ENCODE results near the gene AHSP.
"Not testable (repeated sequence)": the region's sequence is repeated elsewhere in the genome, so short reads cannot be mapped to it uniquely, and the experiment has no call there.

Gene AHSP

DNA sequence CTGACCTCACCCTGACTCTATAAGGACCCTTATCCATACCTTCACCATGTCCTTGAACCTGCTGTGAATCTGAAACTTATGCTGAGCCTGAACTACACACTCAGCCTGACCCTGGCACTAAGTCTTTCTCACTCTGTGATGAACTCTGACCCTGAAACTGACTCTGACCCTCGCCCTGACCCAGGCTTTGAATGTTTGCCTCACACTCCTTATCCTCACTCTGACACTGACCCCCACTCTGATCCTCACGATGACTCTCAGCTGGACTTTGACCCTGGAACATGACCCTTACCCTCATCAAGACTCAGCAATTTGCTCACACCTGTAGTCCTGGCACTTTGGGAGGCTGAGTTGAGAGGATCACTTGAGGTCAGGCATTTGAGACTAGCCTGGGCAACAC is 4.4 kb downstream of the AHSP start:
- no peak for DNase-seq

DNA sequence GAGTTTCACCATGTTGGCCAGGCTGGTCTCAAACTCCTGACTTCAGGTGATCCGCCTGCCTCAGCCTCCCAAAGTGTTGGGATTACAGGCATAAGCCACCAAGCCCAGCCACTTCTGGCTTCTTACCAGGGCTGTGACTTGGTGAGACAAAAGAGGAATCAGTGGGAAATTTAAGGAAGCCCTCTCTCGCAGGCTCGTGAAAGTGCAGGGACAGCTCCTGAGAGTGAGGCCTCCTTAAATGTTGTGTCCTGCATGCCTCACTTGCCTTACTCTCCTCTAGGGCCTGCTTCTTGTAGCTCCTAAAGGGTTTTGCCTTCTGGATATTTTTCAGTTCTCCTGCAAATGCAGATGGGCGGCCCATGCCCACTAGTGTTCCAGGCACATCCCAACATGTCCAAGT is 5.2 kb downstream of the AHSP start:
- DNase-seq, result no peak

DNA sequence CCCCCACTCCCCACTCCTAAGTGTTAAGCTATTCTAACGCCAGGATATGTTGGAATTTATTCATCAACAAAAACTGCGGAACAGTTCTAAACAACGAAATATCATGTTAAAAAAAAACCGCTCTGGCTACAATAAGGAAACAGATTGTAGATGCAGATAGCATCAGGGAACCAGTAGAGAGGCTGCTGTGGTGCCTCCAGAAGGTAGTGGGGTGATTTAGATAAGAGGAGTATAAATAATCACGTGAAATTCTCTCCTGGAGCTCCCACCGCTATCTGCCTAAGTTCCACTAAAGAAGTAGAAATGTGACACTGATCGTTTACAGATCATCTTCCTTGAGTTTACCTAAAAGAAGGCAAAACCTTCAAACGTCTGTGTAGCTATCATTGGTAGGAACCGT is 8.0 kb downstream of the AHSP start:
- DNase-seq, result no peak

DNA sequence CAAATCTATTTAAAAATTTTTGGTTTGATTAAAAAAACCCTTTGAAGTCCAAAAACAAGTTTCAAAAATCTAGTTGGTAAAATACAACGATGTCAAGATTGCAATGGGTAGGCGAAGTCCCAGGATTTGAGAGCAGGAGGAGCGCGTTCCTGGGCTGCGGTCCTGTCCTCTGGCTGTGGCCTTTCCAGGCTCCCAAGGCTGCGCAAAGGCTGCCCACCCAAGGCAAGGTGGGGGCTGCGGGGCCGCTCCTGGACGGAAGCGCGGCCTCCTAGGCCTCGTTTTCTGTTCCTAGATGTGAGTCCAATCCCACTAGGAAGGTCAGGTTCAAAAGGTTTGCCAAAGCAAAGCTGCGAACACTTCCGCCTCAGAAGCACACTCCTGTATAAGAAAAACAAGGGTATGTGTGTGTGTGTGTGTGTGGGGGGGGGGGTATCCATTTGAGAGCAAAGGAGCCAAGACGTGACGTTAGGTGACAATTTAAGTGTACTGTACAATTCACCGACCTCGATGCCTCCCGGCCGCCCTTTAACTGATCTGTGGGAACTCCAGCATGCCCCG is 9.2 kb downstream of the AHSP start:
- DNase-seq, result no peak

DNA sequence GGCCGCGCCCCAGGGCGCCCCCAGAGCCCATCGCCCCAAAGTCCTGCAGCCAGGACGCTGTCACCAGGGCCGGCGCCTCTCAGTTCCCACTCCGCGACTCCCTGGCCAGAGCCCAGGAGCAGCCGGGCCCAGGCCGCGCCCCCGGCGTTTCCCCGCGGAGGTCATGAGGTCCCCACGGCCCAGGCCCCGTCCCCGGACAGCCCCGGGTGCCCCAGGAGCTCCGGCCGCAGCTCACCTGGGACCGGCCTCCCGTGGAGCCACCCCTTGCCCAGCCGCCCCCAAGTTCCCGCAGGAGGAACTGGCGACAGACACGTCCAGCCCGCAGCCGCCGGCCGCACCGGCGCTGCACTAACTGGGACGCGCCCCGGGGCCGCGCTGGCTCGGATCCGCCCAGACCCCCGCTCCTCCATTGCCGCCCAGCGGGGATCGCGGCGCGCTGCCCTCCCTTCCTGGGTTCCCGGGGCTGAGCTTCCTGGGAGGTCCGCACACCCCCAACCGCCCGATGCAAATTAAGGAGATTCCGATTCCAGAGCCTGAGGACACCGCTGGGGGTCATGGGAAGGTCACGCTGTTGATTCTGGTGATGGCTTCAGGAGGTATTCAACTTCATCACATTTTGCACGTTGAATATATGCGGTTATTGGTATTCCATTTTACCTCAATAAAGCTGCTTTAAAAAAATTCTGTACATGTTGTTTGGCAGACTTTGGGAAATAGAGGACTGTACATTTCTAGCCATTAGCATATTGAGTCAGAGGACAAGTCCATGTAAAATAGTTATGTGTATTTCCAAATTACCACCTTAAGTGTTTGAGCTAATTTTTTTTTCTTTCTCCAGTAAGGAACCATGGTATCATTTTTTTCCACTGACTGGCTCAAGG is 9.9 kb downstream of the AHSP start:
- DNase-seq, result no peak

DNA sequence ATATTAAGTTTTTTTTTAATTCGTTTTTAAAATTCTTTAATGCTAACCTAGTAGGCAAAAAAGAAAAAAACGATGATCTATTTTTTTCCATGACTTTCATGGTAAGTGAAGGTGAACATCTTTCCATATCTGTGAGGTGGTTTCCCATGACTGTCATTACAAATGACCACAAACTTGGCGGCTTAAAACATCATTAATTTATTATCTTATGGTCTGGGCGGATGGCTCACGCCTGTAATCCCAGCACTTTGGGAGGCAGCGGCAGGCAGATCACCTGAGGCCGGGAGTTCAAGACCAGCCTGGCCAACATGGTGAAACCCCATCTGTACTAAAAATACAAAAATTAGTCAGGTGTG is 10.5 kb downstream of the AHSP start:
- not testable (repeated sequence) for DNase-seq

DNA sequence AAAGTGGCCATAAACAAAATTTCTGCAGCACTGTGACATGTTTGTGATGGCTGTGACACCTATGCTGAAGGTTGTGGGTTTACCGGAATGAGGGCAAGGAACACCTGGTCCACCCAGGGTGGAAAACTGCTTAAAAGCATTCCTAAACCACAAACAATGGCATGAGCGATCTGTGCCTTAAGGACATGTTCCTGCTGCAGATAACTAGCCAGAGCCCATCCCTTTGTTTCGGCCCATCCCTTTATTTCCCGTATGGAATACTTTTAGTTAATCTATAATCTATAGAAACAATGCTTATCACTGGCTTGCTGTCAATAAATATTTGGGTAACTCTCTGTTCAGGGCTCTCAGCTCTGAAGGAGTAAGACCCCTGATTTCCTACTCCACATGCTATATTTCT is 12.1 kb downstream of the AHSP start:
- not testable (repeated sequence) for DNase-seq

DNA sequence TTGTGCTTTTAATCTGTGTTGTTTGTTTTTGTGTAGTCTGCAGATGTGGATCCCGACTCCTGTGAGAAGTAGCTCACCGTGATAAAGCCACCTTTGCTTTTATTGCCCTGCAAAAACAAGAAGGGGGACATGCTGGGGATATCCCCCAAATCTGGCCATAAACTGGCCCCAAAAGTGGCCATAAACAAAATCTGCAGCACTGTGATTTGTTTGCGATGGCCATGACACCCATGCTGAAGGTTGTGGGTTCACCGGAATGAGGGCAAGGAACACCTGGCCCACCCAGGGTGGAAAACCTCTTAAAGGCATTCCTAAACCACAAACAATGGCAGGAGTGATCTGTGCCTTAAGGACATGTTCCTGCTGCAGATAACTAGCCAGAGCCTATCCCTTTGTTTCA is 15.1 kb downstream of the AHSP start:
- no peak for DNase-seq

DNA sequence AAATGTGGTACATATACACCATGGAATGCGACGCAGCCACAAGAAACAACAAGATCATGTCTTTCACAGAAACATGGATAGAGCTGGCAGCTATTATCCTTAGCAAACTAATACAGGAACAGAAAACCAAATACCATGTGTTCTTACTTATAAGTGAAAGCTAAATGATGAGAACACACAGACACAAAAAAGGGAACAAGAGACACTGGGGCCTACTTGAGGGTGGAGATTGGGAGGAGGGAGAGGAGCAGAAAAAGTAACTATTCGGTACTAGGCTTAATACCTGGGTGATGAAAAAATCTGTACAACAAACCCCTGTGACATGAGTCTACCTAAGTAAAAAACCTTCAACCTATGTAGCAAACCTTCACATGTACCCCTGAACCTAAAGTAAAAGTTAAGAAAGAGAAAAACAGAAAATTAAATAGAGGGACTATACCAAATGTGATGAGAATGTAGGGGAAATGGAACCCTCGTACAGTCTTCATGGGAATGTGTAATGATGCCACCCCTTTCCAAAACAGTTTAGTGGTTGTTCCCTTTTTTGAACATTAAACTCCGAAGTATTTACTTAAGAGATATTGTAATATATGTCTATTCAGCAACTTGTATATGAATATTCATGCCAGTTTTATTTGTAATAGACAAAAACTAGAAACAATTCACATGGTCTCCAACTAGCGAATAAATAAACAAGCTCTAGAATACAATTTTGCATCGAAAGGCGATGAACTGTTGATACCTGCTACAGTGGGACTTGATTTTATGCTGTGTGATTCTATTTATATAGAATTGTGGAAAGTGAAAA is 33.9 kb downstream of the AHSP start:
- no peak for DNase-seq

DNA sequence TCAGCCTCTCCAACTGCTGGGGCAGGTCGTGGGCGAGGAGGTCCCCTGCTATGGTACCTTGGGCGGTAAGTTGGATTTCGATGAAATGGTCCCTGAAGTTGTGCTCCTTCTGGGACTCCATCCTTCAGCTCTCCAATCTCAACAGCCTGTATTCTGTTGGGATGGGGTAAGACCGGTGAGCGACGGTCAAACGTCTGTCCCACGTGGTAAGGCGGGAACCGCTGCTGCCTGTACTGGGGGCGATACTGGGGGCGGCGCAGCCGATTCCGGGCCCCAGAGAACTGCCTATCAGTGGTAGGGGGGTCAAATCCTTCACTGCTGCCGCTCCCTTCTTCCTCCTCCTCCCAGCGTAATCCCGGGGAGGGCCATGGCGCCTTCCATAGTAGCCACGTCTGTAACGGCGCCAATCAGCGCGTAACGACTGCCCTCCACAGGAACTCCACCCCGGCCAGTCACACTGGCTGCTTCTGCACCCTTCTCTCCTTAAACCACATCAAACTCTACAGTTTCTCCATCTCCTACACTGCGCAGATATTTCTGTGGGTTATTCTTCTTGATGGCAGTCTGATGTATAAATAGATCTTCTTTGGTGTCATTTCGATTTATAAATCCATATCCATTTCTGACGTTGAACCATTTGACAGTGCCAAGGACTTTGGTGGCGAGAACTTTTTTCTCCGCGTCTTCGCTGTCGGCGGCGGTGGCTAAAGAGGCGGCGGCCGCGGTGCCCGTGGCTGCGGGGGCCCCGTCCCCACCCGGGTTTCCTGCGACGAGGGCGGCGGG is 41.1 kb downstream of the AHSP start:
- DNase-seq, result no peak

DNA sequence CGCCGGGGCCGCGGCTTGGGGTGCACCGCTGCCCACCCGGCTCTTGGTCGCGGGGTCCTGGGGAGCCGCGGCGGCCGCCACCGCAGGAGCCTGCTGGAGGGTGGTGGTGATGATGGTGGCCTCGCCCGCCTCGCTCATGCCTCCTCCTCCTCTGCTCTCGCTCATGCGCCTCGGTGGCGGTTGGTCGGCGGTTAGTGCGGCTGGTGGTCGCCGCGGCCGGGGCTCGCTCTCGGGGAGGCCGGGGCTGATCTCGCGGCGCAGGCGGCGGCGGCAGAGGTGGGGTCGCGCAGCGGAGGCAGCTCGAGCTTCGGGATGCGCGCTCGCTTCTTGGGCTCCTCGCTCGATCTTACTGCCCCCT is 41.6 kb downstream of the AHSP start:
- DNase-seq, result no peak

DNA sequence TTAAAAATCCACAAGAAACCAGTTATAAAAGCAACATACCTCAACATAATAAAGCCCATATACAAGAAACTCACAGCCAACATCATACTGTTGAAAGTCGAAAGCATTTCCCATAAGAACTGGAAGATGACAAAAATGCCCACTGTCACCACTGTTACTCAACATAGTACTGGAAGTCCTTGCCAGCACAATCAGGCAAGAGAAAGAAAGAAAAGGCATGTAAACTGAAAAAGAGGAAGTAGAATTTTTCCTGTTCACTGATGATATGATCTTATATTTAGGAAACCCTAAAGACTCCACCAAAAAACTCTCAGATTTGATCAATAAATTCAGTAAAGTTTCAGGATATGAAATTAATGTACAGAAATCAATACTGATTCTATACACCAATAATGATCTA is 45.1 kb downstream of the AHSP start:
- no peak for DNase-seq

DNA sequence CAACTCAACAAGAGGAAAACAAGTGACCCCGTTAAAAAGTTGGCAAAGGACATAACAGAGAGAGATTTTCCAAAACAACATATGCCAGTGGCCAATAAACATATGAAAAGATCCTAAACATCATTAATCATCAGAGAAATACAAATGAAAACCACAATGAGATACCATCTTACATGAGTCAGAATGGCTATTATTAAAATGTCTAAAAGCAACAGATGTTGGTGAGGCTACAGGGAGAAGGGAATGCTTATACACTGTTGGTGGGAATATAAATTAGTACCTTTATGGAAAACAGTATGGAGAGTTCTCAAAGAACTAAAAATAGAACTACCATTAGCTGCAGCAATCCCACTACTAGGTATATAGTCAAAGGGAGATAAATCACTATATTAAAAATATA is 46.5 kb downstream of the AHSP start:
- not testable (repeated sequence) for DNase-seq

DNA sequence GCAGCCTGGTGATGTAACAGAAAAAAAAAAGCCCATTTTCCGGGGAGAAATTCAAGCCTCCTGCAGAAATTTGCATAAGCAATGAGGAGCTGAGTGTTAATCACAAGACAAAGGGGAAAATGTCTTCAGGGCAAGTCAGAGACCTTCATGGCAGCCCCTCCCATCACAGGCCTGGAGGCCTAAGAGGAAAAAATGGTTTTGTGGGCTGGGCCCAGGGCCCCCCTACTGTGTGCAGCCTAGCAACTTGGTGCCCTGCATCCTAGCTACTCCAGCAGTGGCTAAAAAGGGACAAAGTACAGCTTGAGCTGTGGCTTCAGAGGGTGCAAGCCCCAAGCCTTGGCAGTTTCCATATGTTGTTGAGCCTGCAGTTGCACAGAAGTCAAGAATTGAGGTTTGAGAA is 49.7 kb downstream of the AHSP start:
- no peak for DNase-seq
